Activated T-helper 1 cell treated with anti-CD3 and anti-CD28 coated beads, Interleukin-2, amount 50 U/mL, for 16 hours (primary cell): ENCODE measurements around the gene SLC27A1.
A peak's percentile ranks its signal among the peaks of the same experiment; 100 is the strongest.
"Not testable (repeated sequence)": the region's sequence is repeated elsewhere in the genome, so short reads cannot be mapped to it uniquely, and the experiment has no call there.

ENCODE experiments used
- DNase-seq, 2 donors: peaks; one replicate each; pipeline ENCODE4 v3.0.0-alpha.2; 2020; ENCODE audit warnings: low read depth in 1 of 2, low spot score in 1 of 2

The SLC27A1 gene

DNA sequence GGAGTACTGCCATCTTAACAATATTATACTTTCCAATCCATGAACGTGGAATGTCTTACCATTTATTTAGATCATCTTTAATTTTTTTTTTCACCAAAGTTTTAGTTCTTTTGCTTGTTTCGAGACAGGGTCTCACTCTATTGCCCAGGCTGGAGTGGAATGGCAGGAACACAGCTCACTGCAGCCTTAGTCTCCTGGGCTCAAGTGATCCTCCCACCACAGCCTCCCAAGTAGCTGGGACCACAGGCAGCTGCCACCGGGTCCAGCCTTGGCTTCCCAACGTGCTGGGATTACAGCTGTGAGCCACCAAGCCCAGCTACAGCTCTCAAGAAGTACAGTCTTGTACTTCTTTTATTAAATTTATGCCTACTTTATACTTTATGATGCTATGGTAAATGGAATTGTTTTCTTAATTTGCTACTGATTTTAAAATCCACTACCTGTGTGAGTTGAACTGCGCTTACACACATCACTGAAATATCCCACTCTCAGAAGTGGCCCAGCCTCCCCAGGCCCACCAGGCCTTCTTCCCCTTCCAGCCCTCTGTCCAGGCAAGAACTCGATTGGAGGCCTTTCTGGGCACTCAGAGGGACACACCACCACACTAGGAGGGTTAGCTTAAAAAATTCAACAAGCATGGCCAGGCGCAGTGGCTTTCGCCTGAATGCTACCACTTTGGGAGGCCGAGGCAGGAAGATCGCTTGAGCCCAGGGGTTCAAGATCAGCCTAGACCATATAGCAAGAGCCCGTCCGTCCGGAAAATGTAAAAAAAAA, 40.1 kb downstream of the SLC27A1 start:
- DNase-seq, result no peak

DNA sequence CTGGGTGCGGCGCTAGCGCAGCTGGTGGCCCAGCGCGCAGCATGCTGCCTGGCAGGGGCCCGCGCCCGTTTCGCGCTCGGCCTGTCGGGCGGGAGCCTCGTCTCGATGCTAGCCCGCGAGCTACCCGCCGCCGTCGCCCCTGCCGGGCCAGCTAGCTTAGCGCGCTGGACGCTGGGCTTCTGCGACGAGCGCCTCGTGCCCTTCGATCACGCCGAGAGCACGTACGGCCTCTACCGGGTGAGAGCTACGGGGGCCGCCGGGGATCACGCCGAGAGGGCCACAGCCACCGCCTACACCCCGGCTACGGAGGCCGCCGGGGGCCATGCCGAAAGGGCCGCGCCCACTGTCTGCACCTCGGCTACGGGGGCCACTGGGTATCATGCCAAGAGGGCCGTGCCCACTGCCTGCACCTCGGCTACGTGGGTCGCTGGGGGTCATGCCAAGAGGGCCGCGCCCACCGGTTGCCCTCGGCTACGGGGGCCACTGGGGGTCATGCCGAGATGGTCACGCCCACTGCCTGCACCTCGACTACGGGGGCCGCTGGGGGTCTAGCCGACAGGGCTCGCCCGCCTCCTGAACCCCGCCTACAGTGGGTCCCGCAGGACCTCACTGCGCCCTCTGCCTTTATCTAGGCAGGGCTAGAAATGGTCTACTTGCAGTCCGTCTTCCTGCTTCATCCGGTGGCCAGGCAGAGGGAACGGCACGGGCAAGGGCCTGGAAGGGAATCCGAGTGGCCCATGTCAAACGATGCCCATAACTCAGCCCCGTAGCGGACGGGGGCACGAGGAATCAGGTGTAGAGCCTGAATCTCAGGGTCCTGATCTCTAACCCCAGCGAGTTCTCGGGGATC, 41.6 kb downstream of the SLC27A1 start:
- DNase-seq, result peak; percentile 58 to 74

DNA sequence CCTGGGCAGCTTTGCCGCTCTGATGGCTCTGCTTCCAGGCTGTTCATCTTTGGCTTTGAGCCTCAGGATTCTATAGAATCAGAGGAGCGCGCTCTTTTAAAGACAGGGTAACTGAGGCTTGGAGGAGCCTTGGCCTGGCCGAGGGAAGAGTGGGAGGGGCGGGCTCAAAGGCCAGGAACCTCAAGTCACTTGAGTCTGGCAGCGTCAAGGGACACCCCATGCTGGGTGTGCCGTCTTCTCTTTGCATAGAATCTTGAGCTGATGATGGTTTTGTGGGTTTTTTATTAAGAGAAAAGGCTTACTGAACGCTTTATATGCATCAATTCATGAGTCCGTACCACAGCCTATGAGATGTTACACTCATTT, 42.2 kb downstream of the SLC27A1 start:
- DNase-seq, result no peak

DNA sequence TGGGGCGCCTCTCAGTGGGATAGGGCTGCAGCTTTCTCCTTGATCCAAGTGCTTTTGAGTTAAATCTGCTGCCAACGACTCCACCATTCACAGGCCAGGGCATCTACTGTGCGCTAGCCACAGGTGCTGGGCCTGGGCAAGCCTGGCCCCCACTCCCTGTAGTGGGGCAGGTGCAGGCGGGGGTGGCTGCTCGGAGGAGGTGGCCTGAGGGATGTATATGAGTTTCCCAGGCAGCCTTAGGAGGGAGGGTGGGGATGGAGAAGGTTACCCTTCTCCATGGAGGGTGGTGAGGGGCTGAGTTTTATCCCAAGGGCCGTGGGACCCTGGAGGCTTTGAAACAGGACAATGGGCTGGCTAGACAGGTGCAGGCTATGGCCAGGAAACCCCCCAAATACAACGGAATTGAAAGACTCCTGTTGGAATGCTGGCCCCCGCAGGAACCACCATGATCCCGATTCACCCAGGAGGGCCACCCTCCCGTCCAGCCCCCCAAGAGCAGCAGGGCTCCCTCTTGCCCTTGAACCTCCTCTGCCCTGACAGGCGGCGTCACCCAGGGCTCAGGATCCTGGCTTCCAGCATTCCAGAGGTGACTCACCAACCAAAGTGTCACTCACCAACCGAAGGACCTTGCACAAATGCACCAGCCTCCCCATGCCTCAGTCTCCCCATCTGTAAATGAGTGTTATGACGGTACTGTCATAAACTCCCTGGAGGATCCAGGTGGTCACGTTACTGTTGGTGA, 45.3 kb downstream of the SLC27A1 start:
- DNase-seq, result no peak

DNA sequence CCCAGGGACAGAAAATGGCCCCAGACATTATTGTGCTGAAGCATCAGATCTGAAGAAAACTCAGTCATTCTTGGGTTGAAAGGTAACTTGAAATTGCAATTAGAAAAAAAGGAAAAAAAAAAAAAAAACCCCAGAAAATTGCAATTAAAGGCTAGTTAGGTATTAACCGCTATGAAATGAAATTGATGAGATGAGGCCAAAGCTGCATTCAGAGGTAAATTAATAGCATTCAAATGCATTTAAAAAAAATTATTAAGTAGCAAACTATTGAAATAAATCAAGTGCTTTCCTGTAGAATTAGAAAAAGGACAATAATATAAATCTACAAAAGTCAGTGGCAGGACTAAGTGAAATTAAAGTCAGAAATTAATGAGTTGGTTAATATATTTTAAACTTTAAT, 47.6 kb downstream of the SLC27A1 start:
- no peak for DNase-seq

DNA sequence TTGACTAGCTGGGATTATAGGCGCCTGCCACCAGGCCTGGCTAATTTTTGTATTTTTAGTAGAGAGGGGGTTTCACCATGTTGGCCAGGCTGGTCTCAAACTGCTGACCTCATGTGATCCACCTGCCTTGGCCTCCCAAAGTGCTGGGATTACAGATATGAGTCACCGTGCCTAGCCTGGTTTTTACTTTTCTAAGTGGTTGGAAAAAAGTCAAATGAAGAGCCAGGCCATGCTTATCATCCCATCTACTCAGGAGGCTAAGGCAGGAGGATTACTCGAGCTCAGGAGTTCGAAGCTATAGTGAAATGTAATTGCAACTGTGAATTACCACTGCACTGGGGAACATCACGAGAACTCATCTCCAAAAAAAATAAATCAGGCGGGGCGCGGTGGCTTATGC, 48.3 kb downstream of the SLC27A1 start:
- DNase-seq, result not testable (repeated sequence)

DNA sequence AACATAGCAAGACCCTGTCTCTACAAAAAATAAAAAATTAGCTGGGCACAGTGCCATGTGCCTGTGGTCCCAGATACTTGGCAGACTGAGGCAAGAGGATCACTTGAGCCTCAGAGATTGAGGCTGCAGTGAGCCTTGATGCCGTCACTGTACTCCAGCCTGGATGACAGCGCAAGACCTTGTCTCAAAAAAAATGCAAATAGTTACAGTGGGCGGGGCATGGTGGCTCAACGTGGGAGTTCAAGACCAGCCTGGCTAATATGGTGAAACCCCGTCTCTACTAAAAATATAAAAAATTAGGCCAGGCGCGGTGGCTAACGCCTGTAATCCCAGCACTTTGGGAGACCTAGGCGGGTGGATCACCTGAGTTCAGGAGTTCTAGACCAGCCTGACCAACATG, 49.6 kb downstream of the SLC27A1 start:
- DNase-seq, result no peak

DNA sequence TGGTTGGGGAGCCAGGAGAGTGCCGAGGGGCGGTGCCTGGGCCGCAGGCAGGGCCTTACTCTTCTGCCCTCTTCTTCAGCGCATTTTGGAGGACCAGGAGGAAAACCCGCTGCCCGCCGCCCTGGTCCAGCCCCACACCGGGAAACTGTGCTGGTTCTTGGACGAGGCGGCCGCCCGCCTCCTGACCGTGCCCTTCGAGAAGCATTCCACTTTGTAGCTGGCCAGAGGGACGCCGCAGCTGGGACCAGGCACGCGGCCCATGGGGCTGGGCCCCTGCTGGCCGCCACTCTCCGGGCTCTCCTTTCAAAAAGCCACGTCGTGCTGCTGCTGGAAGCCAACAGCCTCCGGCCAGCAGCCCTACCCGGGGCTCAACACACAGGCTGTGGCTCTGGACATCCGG, 50.5 kb downstream of the SLC27A1 start:
- DNase-seq, result no peak

DNA sequence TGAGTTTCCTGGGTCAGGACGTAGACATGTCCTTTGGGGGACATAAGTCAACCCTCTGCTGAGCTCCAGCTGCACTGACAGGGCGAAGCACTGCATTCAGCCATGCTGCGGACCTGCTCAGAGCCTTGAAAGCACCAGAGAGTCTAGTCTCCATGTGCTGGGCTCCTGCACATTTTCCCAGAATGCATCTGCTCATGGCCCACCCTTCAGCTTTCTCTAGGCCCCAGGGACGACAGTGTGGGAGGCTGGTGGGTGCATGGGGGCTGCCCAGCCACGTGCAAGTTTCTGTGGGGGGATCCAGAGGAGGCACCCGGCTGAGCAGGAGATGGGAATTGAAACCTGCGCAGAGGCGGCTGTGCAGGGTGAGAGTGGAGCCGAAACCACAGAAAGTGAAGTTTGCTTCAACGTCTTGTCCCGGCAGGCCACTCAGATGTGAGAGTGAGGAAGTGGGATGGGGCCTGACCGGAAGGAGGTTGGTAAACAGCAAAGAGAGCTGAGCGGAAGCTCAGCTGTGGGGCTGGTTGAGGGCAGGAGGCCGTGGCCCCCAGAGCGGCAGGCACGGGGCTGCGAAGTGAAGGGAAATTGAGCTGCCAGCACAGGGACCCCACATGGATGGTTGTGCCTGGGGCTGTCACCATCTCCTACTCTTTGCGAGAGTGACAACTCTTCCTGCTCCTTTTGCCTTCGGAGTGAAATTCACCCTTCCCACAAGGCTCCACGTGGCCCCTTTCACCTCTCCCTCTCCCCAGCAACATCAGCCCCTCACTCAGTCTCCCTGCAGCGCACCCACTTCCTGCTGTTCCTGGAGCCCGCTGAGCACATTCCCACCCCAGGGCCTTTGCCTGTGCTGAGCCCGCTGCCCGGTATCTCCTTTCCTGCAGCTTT, 52.9 kb downstream of the SLC27A1 start:
- no peak for DNase-seq

DNA sequence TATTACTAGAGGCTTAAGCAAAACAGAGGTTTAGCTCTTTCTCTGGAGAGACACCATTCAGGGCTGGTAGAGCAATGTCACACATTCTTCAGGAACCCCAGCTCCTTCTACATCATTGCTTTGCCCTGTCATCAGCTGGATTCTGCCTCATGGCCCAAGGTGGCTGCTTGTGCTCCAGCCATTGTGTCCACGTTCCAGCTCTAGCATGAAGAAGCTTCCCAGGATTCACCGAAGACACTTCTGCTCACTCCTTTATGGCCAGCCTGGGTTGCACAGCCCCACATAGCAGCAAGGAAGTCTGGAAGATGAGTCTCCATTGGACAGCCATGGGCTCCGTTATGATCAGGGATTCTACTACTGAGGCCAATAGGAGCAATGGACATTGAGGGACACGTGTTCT, 54.3 kb downstream of the SLC27A1 start:
- DNase-seq, result no peak

DNA sequence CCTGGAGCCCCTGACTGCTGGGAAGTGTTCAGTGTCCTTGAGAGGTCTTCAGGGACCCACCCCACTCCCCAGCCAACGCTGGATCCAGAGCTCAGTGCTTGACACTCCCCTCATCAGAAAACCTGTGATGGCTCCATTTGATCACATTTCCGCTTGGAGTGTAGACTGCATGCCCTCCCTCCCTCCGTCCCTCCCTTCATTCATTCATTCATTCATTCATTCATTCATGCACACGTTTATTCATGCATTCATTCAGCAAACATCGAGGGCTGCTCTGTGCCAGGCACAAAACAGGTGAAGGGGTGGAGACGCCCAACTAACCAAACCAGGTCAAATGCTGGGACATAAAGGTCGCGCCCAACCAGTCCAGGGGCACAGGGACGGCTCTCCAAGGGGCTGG, 54.8 kb downstream of the SLC27A1 start:
- no peak for DNase-seq

DNA sequence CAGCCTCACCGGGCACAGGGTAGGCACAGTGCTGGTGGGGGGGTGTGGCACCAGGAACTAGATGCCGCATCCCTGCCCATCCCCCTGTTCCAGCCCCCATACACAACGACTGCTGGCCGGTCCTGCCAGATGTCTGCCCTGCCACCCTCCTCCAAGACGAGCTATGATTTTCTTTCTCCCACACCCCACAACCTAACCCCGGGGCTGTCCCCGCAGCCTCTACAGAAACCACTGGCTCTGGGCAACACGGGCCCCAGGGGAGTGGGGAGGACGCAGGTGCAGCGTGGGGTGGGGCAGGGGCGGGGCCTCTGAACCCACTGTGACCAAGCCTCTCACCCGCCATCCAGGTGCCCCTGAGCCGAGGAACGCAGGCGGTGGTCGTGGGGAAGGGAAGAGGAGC, 56.6 kb downstream of the SLC27A1 start:
- no peak for DNase-seq

DNA sequence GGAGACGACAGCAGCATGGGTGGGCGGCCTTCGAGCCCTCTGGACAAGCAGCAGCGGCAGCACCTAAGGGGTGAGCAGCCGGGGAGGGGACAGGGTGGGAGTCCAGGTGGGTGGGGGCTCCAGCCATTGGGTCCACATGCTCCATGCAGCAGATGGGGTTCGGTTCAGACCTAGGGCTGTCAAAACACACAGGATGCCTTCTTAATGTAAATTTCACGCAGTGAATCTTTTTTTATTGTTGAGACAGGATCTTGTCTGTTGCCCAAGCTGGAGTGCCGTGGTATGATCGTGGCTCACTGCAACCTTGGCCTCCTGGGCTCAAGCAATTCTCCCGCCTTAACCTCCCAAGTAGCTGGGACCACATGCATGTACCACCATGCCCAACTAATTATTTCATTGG, 57.0 kb downstream of the SLC27A1 start:
- DNase-seq, result no peak

DNA sequence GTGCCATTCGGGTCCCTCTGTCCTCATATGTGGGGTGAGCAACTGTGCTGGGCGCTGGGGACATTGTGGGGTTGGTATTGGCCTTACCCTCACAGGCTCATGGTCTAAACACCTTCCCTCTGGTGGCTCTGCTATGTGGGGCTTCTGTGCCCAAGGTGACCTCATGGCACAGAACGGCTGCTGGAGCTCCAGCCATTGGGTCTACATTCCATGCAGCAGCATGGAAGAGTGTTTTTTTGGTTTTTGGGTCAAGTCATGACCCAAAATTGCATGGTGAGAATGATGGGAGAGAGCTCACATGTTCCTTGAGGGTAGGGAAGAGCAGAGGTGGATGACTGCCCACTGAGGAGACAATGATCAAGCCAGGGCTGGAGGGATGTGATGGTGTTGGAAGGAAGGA, 58.3 kb downstream of the SLC27A1 start:
- no peak for DNase-seq

DNA sequence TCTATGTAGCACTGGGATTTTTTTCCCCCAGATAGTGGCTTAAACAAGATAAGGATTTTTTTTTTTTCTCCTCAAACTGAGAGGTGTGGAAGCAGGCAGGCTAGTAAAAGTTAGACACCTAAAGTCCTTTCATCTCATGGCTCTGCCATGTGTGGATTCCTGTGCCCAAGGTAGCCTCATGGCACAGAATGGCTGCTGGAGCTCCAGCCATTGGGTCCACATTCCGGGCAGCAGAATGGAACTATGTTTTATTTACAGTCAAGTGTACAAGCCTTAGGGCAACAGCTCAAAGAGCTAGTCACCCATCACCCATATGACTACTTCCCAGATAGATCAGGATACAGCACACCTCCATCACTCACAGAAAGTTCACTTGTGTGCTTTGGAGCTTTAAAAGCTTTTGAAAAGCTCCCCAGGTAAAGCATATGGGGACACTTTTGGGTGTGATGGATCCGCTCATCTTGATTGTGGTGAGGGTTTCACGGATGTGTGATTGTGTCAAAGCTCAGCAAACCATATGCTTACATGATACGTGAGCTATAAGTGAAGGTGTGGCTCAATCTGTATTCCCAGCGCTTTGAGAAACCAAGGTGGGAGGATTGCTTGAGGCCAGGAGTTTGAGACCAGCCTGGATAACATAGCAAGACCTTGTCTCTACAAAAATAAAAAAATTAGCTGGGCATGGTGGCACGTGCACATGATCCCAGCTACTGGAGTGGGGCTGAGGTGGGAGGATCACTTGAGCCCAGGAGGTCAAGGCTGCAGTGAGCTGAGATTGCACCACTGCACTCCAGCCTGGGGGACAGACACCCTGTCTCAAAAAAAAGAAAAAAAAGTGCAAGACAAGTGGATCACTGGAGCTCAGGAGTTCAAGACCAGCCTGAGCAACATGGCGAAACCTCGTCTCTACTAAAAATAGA, 59.2 kb downstream of the SLC27A1 start:
- DNase-seq, result no peak

DNA sequence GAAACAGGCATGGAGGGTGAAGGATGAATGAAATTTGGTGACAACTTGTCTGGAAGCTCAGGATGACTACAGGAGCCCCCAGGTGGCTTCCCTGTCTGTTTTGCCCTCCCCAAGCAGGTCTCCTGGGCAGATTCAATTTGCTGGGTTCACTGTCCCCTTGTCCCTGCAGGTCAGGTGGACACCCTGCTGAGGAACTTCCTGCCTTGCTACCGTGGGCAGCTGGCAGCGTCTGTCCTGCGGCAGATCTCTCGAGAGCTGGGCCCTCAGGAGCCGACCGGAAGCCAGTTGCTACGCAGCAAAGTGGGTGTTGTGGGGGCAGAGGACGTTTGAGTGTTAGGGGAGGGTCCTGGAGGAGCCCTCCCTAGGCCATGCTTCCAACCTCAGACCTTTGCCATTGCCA, 60.3 kb downstream of the SLC27A1 start:
- DNase-seq, result no peak

DNA sequence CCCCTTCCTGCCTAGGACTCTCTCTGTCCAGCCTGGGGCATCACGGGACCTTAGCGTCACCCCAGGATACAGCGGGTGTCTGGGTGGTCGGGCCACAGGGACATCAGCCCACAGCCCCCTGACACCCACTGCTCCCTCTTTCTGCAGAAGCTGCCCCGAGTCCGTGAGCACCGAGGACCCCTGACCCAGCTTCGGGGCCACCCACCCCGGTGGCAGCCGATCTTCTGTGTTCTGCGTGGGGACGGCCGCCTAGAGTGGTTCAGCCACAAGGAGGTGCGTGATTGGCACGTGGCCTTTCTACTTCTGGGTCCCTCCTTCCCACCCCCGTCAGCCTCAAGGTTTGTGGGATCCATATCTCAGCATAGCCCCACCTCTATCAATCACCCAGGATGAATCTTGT, 61.8 kb downstream of the SLC27A1 start:
- no peak for DNase-seq

DNA sequence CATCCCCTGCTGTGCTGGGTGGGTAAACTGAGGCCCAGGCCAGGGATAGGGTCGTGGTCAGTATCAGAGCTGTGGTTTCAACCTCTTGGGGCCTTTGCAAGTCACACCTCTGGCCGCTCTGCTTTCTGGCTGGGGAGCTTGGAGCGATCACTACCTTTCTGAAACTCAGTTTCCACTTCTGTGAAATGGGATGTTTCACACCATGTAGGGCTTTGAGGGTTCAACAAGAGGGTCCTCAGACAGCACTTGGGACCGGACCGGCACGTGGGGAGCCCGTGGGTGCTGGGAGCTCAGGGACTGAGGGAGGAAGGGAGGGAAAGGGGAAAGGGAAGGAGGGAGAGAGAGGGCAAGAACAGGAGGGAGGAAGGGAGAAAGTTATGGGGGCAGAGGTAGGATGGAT, 62.2 kb downstream of the SLC27A1 start:
- no peak for DNase-seq

DNA sequence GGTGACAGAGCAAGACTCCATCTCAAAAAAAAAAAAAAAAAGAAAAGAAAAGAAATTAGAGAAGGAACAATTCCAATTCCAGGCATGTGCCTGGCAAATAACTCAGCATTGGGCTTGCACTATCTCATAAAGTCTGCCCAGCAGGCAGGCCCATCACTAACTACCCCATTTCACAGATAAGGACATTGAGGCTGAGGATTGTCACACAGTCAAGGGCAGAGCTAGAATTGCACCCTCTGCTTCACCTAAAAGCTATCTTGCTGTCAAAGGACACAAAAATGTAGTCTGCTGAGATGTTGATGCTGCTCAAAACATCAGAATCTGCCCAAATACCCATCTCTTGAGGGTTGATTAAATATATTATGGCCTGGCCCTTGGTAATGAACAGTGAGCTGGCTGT, 64.4 kb downstream of the SLC27A1 start:
- no peak for DNase-seq

DNA sequence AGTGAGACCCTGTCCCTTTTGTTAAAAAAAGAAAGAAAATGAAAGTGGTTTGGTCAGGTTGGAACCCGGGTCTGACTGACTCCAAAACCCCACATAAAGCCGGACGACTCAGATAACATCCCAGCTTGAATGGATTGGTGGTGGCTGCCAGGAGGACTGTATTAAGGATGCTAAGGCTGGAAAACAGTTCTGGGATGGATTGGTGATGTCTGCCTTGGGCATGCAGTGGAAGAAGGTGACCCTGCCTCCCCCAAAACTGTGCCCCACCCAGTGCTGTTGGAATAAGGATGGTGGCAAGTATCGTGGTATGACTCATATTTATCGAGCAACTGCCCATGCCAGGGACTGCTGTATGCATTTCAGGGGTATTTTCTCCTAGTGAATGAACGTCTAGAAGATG, 66.6 kb downstream of the SLC27A1 start:
- DNase-seq, result no peak
